HCT116 (cell line): ENCODE results near the gene ATAD1.

Source experiments
- CEBPB ChIP-seq: IDR thresholded peaks from 2 replicates; pipeline ENCODE4 v1.6.1; 2012; ENCODE audit warnings: low read depth
- EZH2 ChIP-seq: fragments of 200-600 bp; sonication (generic); IDR thresholded peaks from 2 replicates; pipeline ENCODE4 v1.6.1; 2017; ENCODE audit warnings: antibody characterized with exemption, mixed run types
- EZH2phosphoT487 ChIP-seq: fragments of 200-600 bp; IDR thresholded peaks from 2 replicates; pipeline ENCODE4 v1.6.1; 2018; ENCODE audit warnings: antibody characterized with exemption, borderline replicate concordance
- POLR2A ChIP-seq: IDR thresholded peaks from 2 replicates; pipeline ENCODE4 v1.7.0; 2011; ENCODE audit warnings: borderline replicate concordance; ENCODE audit not compliant: insufficient read depth, insufficient read length; ENCODE audit errors: extremely low read depth
- POLR2AphosphoS5 ChIP-seq: IDR thresholded peaks from 2 replicates; pipeline ENCODE4 v1.6.1; 2011; ENCODE audit warnings: mild to moderate bottlenecking, low read depth, low read length, moderate library complexity
- YY1 ChIP-seq: IDR thresholded peaks from 2 replicates; pipeline ENCODE4 v1.6.1; 2011; ENCODE audit warnings: low read length, low read depth, moderate library complexity, mild to moderate bottlenecking; ENCODE audit not compliant: insufficient replicate concordance; ENCODE audit errors: extremely low read depth
- TF ChIP-seq, protein P1 (sequence below), 3 experiments: fragments of 200-600 bp in 1 of 3; sonication (generic) in 1 of 3; IDR thresholded peaks in 2 of 3; conservative IDR thresholded peaks in 1 of 3; 2 replicates each; pipeline ENCODE4 v1.5.1; 2012 to 2017; ENCODE audit warnings: low read depth in 2 of 3, low read length in 2 of 3, antibody characterized with exemption in 1 of 3, borderline replicate concordance in 1 of 3, control low read depth in 1 of 3, mild to moderate bottlenecking in 1 of 3, mixed read lengths in 1 of 3, mixed run types in 1 of 3, moderate library complexity in 1 of 3; ENCODE audit not compliant: insufficient read depth in 1 of 3
- TF ChIP-seq, protein P2 (sequence below): IDR thresholded peaks from 2 replicates; pipeline ENCODE4 v1.6.1; 2012
- TF ChIP-seq, protein P3 (sequence below): IDR thresholded peaks from 2 replicates; pipeline ENCODE4 v1.6.1; 2012; ENCODE audit warnings: low read depth

DNA sequence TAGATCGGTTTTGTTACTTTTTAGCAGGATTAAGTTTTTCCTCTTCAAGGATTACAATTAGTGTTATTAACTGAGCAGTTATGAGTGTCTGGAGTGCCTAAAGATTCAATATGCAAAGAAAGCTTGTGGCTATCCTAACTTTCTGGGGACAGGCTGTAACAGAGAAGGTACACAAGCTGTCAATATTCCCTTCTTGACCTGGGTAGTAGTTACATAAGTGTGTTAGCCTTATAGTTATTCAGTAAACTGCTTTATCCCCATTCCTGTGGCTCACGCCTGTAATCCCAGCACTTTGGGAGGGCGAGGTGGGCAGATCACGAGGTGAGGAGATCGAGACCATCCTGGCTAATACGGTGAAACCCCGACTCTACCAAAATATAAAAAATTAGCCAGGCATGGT lies 31.6 kb downstream of the ATAD1 start:
- TF ChIP-seq, protein P1, sequence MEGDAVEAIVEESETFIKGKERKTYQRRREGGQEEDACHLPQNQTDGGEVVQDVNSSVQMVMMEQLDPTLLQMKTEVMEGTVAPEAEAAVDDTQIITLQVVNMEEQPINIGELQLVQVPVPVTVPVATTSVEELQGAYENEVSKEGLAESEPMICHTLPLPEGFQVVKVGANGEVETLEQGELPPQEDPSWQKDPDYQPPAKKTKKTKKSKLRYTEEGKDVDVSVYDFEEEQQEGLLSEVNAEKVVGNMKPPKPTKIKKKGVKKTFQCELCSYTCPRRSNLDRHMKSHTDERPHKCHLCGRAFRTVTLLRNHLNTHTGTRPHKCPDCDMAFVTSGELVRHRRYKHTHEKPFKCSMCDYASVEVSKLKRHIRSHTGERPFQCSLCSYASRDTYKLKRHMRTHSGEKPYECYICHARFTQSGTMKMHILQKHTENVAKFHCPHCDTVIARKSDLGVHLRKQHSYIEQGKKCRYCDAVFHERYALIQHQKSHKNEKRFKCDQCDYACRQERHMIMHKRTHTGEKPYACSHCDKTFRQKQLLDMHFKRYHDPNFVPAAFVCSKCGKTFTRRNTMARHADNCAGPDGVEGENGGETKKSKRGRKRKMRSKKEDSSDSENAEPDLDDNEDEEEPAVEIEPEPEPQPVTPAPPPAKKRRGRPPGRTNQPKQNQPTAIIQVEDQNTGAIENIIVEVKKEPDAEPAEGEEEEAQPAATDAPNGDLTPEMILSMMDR (IDR thresholded peaks at IDR 0.05 in 2 of 3, conservative IDR thresholded peaks at IDR 0.05 in 1 of 3; ENCODE audit: borderline replicate concordance in 1 of 3, insufficient read depth in 1 of 3, low read depth in 2 of 3, low read length in 2 of 3): no peak
- TF ChIP-seq CEBPB (no peak), YY1 (no peak), EZH2phosphoT487 (no peak), POLR2A (no peak), POLR2AphosphoS5 (no peak), EZH2 (no peak)
- TF ChIP-seq, protein P2, sequence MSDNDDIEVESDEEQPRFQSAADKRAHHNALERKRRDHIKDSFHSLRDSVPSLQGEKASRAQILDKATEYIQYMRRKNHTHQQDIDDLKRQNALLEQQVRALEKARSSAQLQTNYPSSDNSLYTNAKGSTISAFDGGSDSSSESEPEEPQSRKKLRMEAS: no peak
- TF ChIP-seq, protein P3, sequence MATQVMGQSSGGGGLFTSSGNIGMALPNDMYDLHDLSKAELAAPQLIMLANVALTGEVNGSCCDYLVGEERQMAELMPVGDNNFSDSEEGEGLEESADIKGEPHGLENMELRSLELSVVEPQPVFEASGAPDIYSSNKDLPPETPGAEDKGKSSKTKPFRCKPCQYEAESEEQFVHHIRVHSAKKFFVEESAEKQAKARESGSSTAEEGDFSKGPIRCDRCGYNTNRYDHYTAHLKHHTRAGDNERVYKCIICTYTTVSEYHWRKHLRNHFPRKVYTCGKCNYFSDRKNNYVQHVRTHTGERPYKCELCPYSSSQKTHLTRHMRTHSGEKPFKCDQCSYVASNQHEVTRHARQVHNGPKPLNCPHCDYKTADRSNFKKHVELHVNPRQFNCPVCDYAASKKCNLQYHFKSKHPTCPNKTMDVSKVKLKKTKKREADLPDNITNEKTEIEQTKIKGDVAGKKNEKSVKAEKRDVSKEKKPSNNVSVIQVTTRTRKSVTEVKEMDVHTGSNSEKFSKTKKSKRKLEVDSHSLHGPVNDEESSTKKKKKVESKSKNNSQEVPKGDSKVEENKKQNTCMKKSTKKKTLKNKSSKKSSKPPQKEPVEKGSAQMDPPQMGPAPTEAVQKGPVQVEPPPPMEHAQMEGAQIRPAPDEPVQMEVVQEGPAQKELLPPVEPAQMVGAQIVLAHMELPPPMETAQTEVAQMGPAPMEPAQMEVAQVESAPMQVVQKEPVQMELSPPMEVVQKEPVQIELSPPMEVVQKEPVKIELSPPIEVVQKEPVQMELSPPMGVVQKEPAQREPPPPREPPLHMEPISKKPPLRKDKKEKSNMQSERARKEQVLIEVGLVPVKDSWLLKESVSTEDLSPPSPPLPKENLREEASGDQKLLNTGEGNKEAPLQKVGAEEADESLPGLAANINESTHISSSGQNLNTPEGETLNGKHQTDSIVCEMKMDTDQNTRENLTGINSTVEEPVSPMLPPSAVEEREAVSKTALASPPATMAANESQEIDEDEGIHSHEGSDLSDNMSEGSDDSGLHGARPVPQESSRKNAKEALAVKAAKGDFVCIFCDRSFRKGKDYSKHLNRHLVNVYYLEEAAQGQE: no peak
